Upper lobe of left lung (tissue), 4 donors: ENCODE measurements around the gene ZNF318.

Experiments used
- CTCF ChIP-seq, 6 experiments: fragments of 450-650 bp in 4 of 6; fragments of 200-600 bp in 2 of 6; sonication (generic) in 2 of 6; IDR thresholded peaks; one replicate each; pipeline ENCODE4 v1.5.1; 2016 to 2019; ENCODE audit warnings: antibody characterized with exemption in 6 of 6
- EP300 ChIP-seq, 4 donors: sonication (generic); formaldehyde crosslinking; IDR thresholded peaks; one replicate each; pipeline ENCODE4 v1.5.1; 2017; ENCODE audit warnings: antibody characterized with exemption in 4 of 4, control low read depth in 2 of 4

GRCh38 chr6:43383021-43383667 lies 13.7 kb upstream of the ZNF318 start:
- TF ChIP-seq EP300 (IDR thresholded peaks at IDR 0.05) (no peak), CTCF (IDR thresholded peaks at IDR 0.05) (no peak)
